Cardiac muscle cell (in vitro differentiated cells and primary cell): ENCODE measurements around the gene EMX1. TPM values are rescaled to one million over a fixed set of nuclear protein-coding genes. Genes with fewer than 3 reads are reported as not detected.

Experiments
- DNase-seq, 2 donors: peaks; one replicate each; pipeline versions ENCODE4 v3.0.0 to v3.0.0-alpha.2; 2010 to 2017; ENCODE audit warnings: low read depth in 1 of 2, low spot score in 1 of 2
- H3K27ac ChIP-seq: fragments of 200-600 bp; sonication (generic); 2 replicates; pipeline ENCODE4 v1.5.1; 2016
- H3K27me3 ChIP-seq: fragments of 200-600 bp; sonication (generic); 2 replicates; pipeline ENCODE4 v1.6.0; 2016; ENCODE audit warnings: control low read depth
- H3K36me3 ChIP-seq: fragments of 200-600 bp; sonication (generic); 2 replicates; pipeline ENCODE4 v1.5.1; 2016; ENCODE audit warnings: control low read depth
- H3K4me1 ChIP-seq: fragments of 200-600 bp; sonication (generic); 2 replicates; pipeline ENCODE4 v1.8.1; 2017; ENCODE audit warnings: low read depth, mild to moderate bottlenecking, mixed run types
- H3K4me3 ChIP-seq: fragments of 200-600 bp; sonication (generic); 2 replicates; pipeline ENCODE4 v1.5.1; 2016; ENCODE audit warnings: mild to moderate bottlenecking
- H3K9me3 ChIP-seq: fragments of 200-600 bp; sonication (generic); 2 replicates; pipeline ENCODE4 v1.5.1; 2017; ENCODE audit warnings: low read depth, mild to moderate bottlenecking, control low read depth
- CTCF ChIP-seq: IDR thresholded peaks from 2 replicates; pipeline ENCODE4 v1.5.1; 2012; ENCODE audit warnings: low read depth, mild to moderate bottlenecking, low read length
- polyA plus RNA-seq: library from polyadenylated mRNA; unstranded; fragments of >200 nt; fragmentation: Nextera tagmentation; extraction: Ambion mirVana; gene quantifications from 2 replicates; pipeline ENCODE4 v1.2.1, GENCODE V29; 2016
- total RNA-seq: library from RNA; depleted of rRNA; stranded (reverse); fragments of >200 nt; gene quantifications from 2 replicates; pipeline ENCODE4 v1.2.3, GENCODE V29; 2016

EMX1 gene
- total and polyA plus RNA-seq, 2 experiments from 2014 or later = 0.24 TPM; not detected in 1

DNA sequence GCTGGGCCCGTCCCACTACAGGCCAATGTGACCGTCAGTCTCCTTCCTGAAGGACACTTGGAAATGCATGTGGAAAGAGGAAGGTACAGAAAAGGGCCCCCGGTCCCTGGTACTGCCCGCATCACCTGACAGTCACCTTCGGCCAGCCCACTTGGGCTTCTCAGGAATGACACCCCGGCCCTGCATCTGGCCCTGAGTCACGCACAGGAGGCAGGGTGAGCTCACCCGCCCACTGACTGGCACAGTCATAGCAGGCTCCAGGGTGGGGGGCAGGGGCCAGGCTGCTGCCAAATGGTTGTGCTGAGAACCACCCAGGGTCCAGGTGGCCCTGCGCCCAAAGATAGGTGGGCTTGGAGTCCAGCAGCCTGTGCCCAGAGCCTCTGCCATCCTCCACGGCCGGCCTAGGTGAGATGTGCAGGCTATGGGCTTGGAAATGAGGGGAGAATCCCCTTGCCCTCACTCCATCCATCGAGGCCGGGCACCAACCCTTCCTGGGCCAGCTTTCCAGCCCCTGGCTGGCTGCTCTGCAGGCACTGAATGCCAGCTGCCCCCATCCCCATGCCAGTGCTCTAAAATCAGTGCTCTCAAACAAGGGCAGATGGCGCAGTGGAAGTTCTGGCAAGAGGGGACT, 14.1 kb downstream of the EMX1 start:
- Histone ChIP-seq H3K36me3 (no peaks in the 10 kb centered on the region), H3K4me1 (no peaks in the 10 kb centered on the region), H3K27me3 (peaks cover 100% of the 10 kb centered on the region), H3K4me3 (no peak overlapping the region), H3K9me3 (no peaks in the 10 kb centered on the region), H3K27ac (no peak overlapping the region)
- no peak for TF ChIP-seq CTCF
- DNase-seq = no peak

GRCh38 chr2:72932045-72932740, 14.9 kb downstream of the EMX1 start:
- peaks cover 100% of the 10 kb centered on the region for H3K27me3 ChIP-seq
- peak in 1 of 2 donors; percentile 22 for DNase-seq
- H3K9me3 ChIP-seq = no peaks in the 10 kb centered on the region
- TF ChIP-seq CTCF = no peak
- H3K4me1 ChIP-seq = no peaks in the 10 kb centered on the region
- H3K27ac ChIP-seq = no peak overlapping the region
- no peaks in the 10 kb centered on the region for H3K36me3 ChIP-seq
- no peak overlapping the region for H3K4me3 ChIP-seq

- no peak for TF ChIP-seq CTCF
- no peak for DNase-seq
- H3K27me3 ChIP-seq = peaks cover 100% of the 10 kb centered on the region
- no peak overlapping the region for H3K27ac ChIP-seq
- H3K4me1 ChIP-seq = no peaks in the 10 kb centered on the region
- H3K9me3 ChIP-seq = no peaks in the 10 kb centered on the region
- no peaks in the 10 kb centered on the region for H3K36me3 ChIP-seq
- H3K4me3 ChIP-seq = no peak overlapping the region
Observed at GRCh38 chr2:72932805-72933204, 15.5 kb downstream of the EMX1 start.

- Histone ChIP-seq H3K36me3 (no peaks in the 10 kb centered on the region), H3K27ac (no peak overlapping the region), H3K4me1 (no peaks in the 10 kb centered on the region), H3K9me3 (no peaks in the 10 kb centered on the region), H3K27me3 (peaks cover 100% of the 10 kb centered on the region), H3K4me3 (no peak overlapping the region)
- TF ChIP-seq CTCF = no peak
- no peak for DNase-seq
Observed at GRCh38 chr2:72933207-72933606, 15.9 kb downstream of the EMX1 start.

DNA sequence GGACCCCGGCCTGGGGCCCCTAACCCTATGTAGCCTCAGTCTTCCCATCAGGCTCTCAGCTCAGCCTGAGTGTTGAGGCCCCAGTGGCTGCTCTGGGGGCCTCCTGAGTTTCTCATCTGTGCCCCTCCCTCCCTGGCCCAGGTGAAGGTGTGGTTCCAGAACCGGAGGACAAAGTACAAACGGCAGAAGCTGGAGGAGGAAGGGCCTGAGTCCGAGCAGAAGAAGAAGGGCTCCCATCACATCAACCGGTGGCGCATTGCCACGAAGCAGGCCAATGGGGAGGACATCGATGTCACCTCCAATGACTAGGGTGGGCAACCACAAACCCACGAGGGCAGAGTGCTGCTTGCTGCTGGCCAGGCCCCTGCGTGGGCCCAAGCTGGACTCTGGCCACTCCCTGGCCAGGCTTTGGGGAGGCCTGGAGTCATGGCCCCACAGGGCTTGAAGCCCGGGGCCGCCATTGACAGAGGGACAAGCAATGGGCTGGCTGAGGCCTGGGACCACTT, 16.4 kb downstream of the EMX1 start:
- H3K9me3 ChIP-seq = no peaks in the 10 kb centered on the region
- DNase-seq = no peak
- no peaks in the 10 kb centered on the region for H3K36me3 ChIP-seq
- H3K27me3 ChIP-seq = peaks cover 100% of the 10 kb centered on the region
- H3K27ac ChIP-seq = no peak overlapping the region
- no peak for TF ChIP-seq CTCF
- H3K4me3 ChIP-seq = no peak overlapping the region
- no peaks in the 10 kb centered on the region for H3K4me1 ChIP-seq
